GM19193 (cell line): ENCODE results near the gene GRK4.
A peak's percentile ranks its signal among the peaks of the same experiment; 100 is the strongest.

Experiments used
- POLR2A ChIP-seq: IDR thresholded peaks from 4 replicates; pipeline ENCODE4 v1.6.1; 2011; ENCODE audit not compliant: insufficient read depth, insufficient read length; ENCODE audit errors: extremely low read depth

The GRK4 gene

DNA sequence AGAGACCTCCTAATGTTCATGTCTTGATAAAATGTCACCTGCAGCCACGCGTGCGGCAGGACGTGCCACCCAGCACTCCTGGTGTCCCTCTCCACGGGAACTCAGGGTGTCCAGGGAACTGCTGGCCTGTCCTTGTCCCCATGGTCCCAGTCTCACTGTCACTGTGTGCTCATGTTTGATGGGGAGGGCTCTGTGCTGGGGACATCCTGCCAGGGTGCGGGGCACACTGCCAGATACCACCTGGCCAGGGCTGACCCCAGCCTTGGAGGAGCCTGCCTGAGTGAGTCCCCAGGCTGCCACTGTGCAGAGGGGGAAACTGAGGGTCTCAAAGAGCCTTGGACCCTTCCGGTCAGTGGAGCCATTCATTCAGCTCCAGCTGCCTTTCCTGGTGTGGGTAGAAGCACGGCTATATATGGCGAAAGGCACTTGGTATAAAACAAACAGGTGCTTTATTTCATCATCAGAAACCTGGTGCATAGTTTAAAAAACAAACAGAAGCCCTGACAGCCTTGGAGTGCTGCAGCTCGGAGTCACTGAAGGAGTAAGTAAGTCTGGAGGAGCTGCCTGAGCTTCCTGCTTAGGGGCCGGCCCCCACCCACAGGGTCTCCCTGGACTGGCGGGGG lies 33.1 kb upstream of the GRK4 start:
- no peak for TF ChIP-seq POLR2A

- no peak for TF ChIP-seq POLR2A
Observed at GRCh38 chr4:2930758-2931511, 32.4 kb upstream of the GRK4 start.

DNA sequence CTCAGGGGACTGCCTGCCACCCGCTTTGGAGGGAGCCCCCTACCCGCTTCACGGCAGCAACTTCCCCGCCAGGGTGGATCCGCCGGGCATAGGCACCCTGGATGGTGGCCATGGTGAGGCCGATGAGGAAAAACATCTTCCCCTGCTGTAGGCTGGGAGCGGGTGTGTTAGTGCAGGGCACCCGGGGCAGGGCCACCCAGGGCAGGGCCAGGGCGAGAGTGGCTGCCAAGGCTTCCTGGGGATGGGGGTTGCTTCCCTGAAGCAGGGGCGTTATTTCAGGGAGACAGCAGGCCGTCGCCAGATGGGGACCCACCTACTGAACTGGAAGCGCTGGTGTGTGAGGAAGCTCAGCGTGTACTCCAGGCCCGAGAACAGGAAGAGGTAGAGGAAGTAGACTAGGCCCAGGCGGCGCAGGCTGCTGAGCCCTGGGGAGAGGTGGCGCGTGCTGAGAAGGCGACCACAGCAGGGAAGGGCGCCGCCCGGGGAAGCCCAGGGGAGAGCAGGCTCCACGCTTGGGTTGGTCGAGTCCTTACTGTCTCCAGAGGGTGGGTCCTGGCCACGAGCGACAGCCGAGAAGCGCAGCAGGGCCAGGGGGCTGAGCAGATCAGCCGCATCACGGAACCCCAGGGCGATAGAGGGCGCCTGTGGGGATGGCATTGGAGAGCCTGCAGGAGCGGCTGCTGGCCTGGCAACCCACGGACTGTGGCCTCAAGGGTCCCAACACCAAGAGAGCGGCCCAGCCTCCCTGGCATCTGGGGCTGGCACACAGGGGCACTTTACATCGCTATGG lies 31.7 kb upstream of the GRK4 start:
- peak; percentile 34 for TF ChIP-seq POLR2A

DNA sequence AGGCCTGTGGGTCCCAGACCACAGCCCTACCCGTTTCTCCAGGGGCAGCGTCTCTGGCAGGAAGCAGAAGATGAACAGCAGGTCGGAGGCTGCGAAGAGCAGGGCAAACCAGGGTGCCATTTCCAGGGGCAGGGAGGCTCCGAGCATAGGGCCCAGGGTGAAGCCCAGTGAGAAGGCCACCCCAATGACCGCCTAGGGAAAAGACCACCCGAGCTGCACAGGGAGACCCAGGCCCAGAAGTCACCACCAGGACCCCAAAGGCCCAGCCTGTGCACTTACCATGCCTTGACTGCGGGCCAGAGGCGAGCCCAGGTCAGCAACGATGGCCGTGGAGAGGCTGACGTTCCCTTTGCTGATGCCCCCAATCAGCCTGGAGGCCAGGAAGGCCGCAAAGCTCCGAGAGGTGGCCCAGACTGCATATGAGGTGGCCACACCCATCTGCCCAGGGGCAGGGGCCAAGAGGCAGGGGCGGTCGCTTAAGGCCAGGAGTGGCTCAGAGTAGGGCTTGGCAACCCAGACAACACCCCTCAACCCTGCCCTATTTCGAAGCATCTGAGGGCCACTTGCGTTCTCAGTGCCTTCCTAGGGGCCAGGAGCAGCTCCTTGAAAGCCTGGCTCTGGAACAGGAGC lies 30.9 kb upstream of the GRK4 start:
- no peak for TF ChIP-seq POLR2A

- no peak for TF ChIP-seq POLR2A
Observed at GRCh38 chr4:2932951-2933565, 30.3 kb upstream of the GRK4 start.

DNA sequence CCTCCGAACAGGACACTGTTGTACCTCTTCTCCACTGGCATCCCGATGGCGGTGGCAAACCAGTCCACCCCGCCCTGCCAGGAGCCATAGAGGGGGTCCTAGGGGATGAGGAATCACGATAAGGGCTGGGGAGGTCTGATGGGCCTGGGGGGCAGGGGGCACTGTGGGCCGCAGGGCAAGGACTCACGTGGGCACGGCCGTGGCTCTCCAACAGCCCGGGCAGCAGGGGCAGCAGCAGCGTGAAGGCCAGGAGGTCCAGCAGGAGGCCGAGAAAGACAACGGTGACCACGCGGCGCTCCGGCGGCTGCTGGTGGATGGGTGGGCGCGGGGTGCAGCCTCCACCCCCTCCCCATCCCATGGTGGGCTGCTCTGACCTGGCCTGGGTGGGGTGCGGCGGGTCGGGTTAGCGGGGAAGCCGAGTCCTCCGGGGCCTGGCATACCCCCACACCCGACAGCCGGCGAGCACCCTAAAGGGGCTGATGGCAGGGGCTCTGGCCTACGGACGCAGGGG lies 29.8 kb upstream of the GRK4 start:
- TF ChIP-seq POLR2A = no peak

GRCh38 chr4:2934077-2934812 lies 29.1 kb upstream of the GRK4 start:
- TF ChIP-seq POLR2A = peak; percentile 16

- peak; percentile 95 for TF ChIP-seq POLR2A
Observed at GRCh38 chr4:2934813-2935761, 28.3 kb upstream of the GRK4 start.

DNA sequence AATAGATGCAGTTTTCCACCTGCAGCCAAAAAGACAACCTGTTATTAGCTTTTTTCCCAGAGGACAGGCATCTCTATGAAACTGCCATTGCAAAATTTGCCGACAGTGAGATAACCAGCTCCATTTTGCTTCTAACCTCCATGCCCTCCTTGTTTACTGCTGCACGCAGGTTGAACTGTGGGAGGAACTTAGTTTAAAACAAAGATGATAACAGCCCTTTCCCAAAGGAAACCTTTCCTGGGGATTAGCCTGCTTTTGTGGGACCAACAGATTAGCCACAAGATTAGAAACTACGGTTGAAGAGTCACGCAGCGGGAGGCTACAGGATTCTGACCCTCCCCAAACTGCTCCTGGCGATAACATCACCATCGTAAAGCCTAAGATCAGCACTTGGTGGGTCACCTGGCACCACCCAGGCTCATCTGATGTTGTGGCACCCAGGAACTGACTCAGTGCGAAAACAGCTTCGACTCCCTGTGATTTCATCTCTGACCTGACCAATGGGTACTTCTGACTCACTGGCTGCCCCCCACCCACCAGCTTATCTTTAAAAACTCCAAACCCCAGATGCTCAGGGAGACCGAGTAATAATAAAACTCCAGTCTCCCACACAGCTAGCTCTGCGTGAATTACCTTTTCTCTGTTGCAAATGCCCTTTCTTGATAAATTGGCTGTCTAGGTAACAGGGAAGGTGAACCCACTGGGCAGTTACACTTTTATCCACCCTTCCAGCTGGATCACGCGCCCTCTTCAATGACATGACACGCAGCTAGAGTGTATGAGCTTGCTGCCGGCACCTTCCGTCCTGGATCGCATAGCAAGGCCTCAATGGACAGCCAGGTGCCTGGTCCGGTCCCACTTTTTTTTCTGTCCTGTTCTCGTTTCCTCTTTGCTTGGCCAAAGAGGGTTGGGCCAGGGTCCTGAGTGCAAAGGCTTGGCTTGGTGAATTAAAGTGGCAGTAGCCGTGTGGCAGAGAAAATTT lies 27.3 kb upstream of the GRK4 start:
- TF ChIP-seq POLR2A = peak; percentile 50

DNA sequence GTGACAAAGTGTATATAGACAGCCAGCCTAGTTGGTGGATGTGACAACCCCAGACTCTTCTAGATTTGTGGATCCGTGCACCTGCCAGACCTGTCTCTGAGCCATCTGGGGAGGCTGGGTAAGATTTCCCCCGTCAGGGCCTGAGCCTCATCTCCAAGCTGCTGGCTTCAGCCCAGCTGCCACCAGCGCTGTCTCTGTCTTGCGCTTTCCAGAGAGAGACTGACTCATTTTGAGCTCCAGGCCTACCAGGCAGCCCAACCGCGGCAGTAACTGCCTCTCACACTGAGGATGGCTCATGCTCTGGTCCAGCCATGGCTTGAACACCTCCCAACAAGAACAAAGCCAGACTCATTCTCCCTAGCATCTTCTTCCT lies 26.6 kb upstream of the GRK4 start:
- TF ChIP-seq POLR2A = no peak

- peak; percentile 54 for TF ChIP-seq POLR2A
Observed at GRCh38 chr4:2937146-2937857, 26.1 kb upstream of the GRK4 start.
